NCI-H526 (cell line): Measurements from ENCODE around the gene CAMK4.
A peak's percentile ranks its signal among the peaks of the same experiment; 100 is the strongest.

Experiments used
- DNase-seq, 2 experiments: peaks; one replicate each; lab custom pipeline; 2025; lab: John Stamatoyannopoulos, UW

The CAMK4 gene

DNA sequence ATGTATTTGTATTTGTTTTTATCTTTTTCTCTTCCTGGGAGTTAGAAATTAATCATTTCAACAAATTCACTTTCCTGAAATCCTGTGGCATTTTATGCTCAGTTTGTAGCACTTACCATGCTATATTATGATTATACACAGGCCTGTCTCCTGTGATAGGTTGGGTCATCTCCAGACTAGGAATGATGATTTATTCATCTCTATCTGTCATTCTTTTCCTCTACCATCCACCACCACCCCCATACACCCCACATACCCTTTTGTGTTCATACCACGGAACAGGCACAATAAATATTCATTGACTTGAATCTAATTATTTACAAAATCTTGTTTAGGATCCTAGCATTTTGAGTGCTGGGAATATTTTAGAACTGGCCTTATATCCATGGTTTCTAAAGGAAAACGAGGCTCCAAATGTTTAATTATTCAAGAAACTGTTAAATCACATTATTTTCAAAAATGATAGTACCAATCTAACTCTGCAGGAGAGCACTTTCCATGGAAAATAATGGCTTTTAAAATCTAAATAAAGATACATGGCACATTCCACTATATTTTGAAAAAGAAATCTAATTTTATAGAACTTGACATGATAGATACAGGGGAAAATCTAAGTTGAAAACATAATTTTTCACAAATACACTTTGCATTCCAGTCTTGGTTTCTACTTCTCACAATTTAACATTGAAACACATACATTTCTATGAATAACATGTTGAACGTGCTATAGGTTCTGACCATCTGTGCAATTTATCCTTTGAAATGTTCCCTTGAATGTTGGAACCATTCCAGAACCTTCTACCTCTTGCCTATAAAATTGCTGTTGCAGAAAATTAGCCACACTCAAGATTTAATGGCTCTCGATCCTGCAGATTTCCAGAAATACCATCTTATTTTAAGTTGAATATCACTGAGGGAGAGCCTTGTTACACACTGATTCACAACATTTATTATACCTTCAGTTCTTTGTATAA is 198.8 kb downstream of the CAMK4 start:
- no peak for DNase-seq

DNA sequence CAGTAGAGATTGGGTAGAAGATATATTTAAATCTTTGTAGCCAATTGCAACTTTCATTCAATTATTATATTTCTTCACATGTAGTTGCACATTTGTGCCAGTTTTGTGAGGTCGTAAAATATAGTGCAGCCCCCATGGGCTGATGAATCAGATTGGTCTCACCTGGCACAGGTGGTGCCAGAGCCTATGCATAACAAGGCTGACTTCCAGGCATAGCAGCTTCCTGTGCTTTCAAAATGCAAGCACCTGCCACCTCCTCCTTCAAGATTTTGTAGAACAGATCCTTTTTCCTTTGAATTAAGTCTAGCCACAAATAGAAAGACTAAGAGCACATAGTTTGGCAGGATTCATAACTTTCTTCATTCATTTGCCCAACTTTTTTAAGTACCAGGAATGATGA is 201.0 kb downstream of the CAMK4 start:
- DNase-seq, result no peak

DNA sequence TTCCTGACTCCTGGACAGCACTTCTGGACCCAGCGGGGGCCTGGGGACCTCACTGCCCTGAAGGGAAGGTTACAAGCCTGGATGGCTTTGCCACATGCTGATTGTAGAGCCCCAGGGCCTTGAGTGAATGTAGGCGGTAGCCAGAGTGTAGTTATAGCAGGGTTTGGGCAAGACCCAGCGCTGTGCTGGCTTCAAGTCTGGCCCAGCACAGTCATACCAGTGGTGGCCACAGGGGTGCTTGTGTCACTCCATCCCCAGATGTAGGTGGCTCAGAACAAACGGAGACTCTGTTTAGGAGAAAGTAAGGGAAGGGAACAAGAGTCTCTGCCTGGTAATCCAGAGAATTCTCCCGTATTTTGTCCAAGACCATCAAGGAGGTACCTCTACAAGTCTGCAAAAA is 203.6 kb downstream of the CAMK4 start:
- no peak for DNase-seq

DNA sequence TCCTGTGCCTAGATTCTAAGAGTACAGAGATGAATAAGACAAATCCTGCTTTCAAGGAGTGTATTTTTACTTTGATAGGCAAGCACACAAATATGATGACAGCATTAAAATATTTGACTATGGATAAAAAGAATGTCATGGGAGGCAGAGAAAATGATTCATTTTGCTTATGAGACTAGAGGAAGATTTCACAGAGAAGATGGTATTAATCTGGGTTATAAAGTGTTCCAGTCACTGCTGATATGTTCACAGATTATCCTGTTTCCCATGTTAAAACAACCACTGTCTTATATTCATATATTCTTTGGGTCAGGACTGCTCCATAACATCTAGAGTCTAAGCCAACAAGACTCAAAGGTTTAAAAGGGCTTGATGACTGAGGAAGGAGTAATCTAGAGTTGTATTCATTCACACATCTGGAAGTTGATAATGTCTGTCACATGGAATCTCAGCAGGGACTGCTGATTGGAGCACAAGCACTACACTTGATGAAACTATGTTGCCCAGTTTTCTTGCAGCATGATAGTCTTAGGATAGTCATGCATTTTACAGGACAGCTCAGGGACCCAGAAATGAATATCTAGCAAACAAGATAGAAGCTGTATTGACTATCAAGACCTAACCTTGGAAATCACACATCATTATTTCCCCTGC is 208.8 kb downstream of the CAMK4 start:
- DNase-seq, result no peak

DNA sequence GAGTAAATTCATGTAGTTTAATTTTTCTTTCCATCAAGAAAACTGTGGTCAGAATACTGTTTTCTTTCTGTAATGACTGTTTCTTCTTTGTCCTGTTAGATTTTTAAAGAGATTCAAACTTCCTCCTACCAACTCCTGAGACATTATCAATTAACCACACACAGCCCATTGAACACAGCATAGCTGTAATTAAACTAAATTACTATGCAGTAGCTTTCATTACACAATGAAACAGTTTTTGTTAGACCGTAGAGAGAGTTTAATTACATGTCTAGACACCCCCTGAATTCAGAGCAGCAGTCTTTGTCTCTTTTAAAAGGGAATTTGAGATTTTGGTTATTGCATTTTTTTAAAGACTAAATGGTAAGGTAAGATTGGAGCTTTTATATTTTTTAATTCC is 210.6 kb downstream of the CAMK4 start:
- no peak for DNase-seq

DNA sequence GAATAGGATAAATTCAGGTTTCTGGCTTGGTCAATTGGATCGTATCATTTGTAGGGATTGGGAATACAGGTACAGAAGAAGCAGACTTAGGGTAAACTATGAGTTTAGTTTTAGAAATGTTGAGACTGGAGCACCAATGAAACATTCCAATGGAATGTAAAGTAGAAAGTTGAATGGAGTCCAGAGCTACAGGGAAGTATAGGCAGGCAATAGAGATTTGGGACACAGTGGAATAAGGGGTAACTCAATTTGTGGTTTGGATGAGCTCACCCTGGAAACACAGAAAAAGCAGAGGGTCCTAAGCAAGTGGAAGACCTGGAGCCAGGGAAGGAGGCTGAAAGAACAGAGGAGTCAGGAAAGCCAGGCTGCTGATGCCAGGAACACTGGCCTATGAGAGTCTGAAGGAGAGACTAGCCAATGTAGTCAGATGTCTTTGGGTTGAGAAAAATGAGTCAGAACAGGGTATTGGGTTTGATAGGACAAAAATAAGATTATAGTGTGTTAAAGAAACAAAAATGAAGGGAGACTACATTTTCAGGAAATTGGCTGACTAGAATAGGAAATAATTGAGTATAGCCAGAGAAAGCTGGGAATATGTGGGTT is 215.4 kb downstream of the CAMK4 start:
- no peak for DNase-seq

DNA sequence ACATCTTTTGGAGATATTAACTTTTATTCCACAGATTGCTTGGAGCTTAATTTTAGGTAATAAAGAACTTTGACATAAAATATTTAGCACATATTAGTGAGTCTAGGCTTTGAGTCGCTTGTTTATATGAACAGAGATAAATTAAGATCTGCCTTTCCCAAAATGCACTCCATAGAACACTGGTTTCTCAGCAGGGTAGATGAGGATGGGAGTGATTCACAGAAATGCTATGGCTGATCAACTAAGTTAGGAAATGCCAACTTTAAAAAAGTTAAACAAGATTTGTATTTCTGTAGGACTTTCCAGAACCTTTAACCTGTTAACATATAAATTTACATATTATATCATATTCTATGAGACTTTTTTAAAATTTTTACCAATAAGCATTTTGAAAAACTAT is 222.9 kb downstream of the CAMK4 start:
- DNase-seq, result no peak

DNA sequence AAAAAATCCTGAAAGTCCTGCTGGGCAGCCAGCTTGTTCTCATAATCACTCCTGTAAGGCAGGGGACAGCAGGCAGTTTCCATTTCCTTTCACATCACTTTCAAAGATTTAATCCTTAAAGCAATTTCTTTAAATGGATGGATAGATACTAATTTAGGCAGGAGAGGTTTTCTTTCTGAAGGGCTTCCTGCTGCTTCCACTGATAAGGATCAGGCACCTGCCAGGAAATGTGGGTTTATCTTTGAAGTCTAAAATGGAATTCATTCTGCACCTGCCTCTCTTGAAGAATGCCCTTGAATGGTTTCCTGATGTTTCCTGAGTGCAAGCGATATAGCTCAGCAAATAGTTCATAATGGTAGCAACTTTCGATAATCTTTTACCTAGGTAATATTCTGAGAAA is 223.6 kb downstream of the CAMK4 start:
- DNase-seq, result peak in 1 of 2 experiments; percentile 1

DNA sequence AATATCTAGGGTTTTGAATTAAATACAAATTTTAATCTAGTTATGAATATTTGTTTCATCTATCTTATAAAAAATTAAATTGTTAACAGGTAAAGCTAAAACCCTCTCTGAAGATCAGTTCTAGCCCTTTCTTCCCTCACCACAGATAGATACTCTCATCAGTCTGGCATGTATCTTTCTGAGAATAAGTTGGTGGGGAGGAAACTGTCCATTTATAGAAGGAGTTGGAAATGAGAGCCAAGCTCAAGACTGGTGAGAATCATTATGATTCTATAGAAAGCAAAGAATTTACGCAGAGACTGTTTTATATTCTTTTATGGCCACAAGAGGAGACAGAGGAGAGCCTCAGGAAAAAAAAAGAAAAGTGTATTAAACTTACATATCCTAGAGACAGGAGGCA is 229.1 kb downstream of the CAMK4 start:
- DNase-seq, result no peak

DNA sequence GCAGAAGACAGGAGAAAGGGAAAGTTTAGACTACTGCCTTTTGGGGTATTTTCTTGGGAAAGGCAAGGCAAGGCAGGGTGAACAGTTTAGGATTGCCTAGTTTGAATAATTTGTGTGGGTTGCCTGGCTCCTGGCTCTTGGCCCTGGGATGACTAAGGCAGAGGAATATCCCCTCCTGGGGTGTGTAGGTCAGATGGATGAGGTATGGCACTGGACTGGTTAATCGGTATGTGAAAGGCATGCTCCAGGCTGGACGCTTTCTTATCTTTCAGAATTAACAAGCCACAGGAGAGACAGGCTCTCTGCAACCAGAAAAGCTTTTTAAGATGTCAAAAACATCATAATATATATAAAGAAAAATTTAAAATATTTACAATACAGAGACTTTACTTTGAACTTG is 229.6 kb downstream of the CAMK4 start:
- DNase-seq, result no peak

DNA sequence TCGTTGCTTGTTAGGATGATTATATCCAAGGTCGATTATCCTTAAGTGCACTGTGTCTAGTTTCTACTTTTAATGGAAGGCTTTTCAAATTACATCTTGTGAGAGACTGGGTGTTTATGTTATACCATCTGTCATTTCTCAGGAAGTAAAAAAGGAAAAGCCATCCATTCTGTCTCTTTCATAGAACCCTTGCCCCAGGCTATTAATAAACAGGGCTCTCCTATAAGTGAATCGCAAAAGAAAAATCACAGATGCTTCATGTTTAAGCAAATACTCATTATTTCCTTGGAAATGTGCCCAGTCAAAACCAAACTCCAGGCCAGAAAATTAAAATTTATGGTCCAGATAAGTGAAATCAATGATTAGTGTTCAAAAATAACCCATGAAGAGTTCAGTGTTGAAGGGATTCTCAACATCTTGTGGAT is 230.0 kb downstream of the CAMK4 start:
- peak in 1 of 2 experiments; percentile 2 for DNase-seq

DNA sequence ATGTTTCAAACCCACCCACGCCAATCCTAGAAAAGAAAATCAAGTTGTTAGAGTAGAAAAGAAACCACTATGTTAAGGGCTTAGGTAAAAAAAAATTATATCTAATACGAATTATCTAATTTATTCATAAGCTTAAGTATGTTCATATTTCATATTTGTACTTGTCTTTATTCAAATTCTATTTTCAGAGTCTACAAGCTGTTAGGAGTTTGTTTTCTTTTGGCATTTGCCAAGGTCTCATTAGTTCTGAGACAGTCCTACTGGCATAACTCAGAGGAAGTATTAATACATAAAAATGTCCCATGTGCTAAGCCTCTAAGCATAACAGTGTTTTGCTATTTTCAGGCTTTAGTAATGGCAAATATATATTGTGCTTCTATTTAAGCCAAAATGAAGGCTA is 230.6 kb downstream of the CAMK4 start:
- DNase-seq, result no peak

DNA sequence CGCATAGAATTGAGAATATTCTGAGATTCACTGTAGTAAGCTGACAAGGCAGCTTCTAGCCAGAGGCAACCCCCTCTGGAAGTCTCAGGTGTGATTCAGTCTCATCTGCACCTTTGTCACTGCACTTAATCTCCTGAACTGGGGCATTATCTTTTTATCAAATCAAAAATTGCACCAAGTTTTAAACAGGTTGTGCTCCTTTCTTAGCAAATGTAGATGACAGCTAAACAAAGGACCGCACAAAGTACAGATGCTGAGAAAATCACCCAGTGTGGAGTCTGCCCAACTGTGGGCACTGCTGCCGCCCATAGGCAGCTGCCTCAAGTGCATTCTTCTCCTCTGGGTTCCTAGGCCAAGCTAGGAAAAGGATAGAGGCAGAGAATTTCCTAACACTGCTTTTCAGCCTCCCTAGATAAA is 237.1 kb downstream of the CAMK4 start:
- peak in 1 of 2 experiments; percentile 9 for DNase-seq

DNA sequence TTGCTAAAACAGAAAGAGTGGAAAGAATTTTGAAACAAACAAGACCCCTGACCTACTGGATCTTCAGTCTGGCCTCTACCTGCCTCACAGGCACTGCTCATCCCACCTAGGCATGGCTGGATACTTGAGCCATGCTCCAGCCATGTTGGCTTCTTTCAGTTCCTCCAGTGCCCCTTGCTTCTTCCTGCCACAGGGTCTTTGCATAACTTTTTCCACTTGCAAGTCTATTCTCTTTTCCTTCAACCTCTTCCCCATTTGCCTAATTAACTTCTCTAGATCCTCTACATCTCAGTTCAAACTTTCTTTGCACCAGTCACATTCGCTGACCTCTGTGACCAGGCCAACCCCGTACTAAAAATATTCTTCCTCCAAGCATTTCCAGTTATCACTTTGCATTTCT is 237.8 kb downstream of the CAMK4 start:
- DNase-seq, result no peak

DNA sequence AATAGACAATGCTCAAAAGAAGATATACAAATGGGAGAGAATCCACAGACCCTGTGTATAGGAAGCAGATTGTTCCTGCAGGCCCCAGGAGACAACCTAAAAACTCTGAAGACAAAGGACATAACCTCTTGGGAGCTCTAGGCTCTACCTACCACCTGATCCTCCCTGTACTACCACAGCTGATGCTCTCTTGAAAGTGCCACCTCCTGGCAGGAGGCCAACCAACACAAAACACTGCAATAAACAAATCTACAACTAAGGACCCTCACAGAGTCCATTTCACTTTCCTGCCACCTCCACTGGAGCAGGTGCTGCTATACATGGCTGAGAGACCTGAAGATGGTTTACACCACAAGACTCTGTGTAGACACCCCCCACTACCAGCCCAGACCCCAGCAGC is 239.1 kb downstream of the CAMK4 start:
- no peak for DNase-seq

DNA sequence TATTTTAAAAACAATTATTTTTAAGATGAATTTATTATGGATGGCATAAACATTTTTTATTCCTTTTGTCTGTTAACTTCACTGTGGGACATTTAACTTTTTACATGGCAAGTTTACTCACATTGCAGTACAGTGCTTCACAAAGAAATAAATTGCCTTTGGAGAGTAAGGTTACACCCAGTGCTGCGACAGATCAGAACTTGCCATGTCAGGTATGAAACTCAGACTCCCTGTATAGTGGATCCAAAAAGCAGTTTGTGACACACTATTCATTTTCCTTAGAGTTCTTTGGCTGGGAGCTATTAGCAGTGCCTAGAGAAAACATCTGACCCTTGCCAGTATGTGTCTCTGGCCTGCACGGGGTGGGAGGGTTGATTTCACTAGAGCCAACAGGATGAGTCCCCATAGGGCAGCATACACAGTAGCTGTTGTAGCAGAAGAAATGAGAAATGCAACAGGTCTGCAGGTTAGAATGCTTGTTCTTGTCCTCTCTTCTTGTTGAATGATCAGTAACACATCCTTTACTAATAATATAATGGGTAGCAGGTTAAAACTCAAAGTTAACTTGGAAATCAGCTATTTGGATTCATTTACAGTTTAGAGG is 245.2 kb downstream of the CAMK4 start:
- DNase-seq, result no peak

DNA sequence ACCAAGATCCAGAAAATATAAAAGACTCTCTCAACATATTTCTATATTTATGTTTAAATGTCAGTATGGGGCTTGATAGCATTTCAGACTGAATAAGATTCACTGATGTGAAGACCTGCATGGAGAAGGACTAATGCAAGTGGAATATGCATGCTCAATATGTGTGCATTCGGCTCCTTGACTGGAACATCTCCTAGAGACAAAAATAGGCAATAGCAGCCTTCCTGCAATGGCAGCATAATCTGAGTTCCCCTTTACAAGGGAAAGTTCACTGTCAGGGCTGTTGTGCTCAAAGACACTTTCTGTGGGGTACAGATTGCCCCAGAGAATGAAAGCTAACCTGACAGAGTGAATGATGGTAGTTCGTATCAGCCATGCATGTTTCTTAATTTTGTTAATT is 245.7 kb downstream of the CAMK4 start:
- no peak for DNase-seq

DNA sequence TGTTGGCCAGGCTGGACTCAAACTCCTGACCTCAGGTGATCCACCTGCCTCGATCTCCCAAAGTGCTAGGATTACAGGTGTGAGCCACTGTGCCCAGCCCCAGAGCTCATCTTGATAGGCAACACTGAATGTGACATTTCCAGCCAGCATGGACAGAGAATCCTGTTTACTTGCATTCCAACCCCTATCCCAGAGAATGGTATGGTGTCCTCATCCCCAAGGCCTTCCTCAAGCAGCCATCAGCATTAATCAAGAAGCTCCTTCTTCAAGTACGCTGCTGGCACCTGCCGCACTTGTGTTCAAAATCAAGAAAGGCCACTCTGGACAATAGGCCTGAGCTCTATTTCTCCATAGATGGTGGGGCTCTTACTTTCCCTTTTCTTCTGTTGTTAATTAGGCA is 247.9 kb downstream of the CAMK4 start:
- DNase-seq, result no peak

DNA sequence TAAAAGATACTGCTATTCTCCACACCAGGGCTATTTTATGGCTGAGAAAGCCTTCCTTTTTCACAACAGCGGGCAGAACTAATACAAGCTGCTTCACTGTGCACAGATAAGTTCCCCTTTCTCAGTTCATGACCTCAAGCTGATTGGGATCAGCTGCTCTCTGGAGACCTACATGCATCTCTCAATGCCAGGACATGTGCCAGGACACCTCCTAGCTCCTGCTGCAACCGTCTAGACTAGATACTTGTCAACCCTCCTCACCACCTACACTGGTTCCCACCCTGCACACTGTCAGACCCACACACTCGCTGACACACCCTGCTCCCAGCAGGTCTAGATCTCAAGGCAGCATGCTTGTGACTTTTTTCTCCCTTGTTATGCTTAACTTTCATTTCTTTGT is 248.4 kb downstream of the CAMK4 start:
- no peak for DNase-seq

DNA sequence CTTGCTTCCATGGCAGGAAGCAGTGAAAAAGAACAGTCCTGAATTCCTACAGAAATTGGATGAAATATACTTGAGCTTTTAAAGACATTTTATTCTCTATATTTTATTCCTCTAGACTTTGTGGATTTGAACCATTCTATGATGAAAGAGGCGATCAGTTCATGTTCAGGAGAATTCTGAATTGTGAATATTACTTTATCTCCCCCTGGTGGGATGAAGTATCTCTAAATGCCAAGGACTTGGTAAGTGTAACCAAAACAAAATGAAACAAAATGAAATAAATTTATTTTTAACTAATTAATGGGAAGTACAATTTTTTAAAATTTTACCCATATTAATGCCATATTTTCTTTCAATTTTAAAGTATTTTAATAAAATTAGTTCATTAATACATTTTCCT is 254.1 kb downstream of the CAMK4 start:
- DNase-seq, result peak in 1 of 2 experiments; percentile 2

DNA sequence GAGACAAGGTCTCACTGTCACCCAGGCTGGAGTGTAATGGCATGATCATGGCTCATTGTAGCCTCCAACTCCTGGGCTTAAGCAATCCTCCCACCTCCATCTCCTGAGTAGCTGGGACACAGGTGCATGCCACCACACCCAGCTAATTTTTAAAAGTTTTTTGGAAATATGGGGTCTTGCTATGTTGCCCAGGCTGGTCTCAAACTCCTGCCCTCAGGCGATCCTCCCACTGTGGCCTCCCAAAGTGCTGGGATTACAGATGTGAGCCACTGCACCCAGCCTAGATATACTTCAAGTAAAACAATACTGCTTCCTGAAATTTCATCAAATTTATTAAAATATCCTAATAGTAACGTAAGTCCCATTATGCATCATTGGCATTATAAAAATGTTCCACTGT is 254.7 kb downstream of the CAMK4 start:
- DNase-seq, result no peak

DNA sequence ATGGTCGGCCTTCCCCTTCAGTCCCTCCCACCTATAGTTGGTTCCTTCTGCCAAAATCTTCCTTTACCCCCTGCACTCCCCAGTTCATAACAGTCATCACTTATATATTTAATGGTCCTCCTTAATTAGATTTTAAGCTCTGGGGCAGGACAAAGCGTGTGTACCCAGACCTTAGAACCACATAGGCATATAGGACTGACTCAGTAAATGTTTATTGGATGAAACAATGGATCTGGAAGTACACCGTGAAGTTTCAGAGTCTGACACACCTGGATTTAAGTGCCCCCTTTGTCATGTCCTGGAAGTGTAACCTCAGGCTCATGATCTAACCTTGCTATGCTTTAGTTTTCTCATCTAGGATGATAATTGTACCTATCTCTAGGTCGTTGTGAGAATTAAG is 256.2 kb downstream of the CAMK4 start:
- DNase-seq, result no peak

DNA sequence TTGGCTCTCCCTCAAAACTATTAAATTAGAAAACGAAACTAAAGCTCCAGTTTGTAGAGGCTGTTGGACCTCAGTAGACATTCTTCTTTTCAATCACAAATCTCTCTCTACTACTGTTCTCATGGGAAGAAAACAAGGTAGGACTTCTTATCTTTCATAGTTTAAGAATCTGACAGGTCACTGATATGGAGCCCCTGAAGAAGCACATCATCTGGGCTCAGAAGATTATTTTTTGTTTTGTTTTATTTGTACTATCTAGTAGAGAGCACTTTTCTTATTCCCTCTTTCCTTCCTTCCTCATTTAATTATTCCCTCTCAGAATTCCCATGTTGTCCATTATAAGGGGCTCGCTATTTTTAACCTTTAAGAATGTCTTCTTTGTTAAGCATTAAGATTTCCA is 261.9 kb downstream of the CAMK4 start:
- no peak for DNase-seq
